ENCODE data around the gene RBCK1. TPM values are rescaled to one million over a fixed set of nuclear protein-coding genes. Genes with fewer than 3 reads are reported as not detected.

Gene RBCK1
- total and polyA plus RNA-seq, 5 donors = 42.1 to 52.4 (median 46.6) TPM

- H3K4me3 ChIP-seq (ENCODE audit: low read length) = no peak overlapping the region
- WGBS = 44% methylated on average over 3 of the region's 3 CpGs
- DNase-seq (no peak), ATAC-seq (no peak)
- H3K27ac ChIP-seq (ENCODE audit: low read length) = no peak overlapping the region
- H3K4me1 ChIP-seq (ENCODE audit: control insufficient read depth, insufficient read depth, low read length) = no peaks in the 10 kb centered on the region
- no peaks in the 10 kb centered on the region for H3K27me3 ChIP-seq (ENCODE audit: control insufficient read depth, insufficient read depth)
- H3K9me3 ChIP-seq (ENCODE audit: control insufficient read depth, low read length) = no peaks in the 10 kb centered on the region
- intact Hi-C loops (cut with DNase I) = loop anchor here in 3 of 4 donors (5.0 kb wide), 1 partner anchor 127 kb away; no protein-coding TSS in a partner anchor
Measured at GRCh38 chr20:478949-479429, 70.9 kb downstream of the RBCK1 start.

DNA sequence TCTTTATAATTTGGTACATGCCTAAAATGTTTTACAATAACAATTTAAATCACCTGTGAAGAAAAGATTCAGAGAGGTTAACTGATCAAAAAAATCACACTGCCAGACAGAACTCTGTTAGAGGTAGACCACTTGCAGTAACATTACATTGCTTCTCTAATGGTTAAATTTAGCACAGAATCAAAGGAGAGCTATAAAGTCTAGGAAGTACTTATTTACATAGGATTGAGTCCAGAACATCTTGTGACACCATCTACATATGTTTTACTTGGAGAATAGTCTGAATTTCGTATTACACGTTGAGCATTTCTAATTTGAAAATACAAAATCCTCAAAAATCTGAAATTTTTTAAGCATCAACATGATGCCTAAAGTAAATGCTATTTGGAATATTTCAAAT is 71.4 kb downstream of the RBCK1 start:
- Histone ChIP-seq H3K9me3 (ENCODE audit: control insufficient read depth, low read length) (no peaks in the 10 kb centered on the region), H3K4me3 (ENCODE audit: low read length) (no peak overlapping the region), H3K27me3 (ENCODE audit: control insufficient read depth, insufficient read depth) (no peaks in the 10 kb centered on the region), H3K27ac (ENCODE audit: low read length) (no peak overlapping the region), H3K4me1 (ENCODE audit: control insufficient read depth, insufficient read depth, low read length) (no peaks in the 10 kb centered on the region)
- ATAC-seq (no peak), DNase-seq (no peak)
- WGBS = 54% methylated on average over 2 of the region's 2 CpGs
- intact Hi-C loops (cut with DNase I) = loop anchor here in 3 of 4 donors (5.0 kb wide), 1 partner anchor 127 kb away; no protein-coding TSS in a partner anchor

- WGBS = 52% methylated on average over 3 of the region's 3 CpGs
- Histone ChIP-seq H3K9me3 (ENCODE audit: control insufficient read depth, low read length) (no peaks in the 10 kb centered on the region), H3K27me3 (ENCODE audit: control insufficient read depth, insufficient read depth) (no peaks in the 10 kb centered on the region), H3K27ac (ENCODE audit: low read length) (no peak overlapping the region), H3K4me1 (ENCODE audit: control insufficient read depth, insufficient read depth, low read length) (no peaks in the 10 kb centered on the region), H3K4me3 (ENCODE audit: low read length) (no peak overlapping the region)
- DNase-seq (no peak), ATAC-seq (no peak)
- intact Hi-C loops (cut with DNase I) = loop anchor here in 1 of 4 donors (2.0 kb wide), 1 partner anchor 125 kb away; no protein-coding TSS in a partner anchor
Measured at GRCh38 chr20:480044-480443, 71.9 kb downstream of the RBCK1 start.

- DNase-seq (no peak), ATAC-seq (no peak)
- Histone ChIP-seq H3K4me1 (ENCODE audit: control insufficient read depth, insufficient read depth, low read length) (no peaks in the 10 kb centered on the region), H3K4me3 (ENCODE audit: low read length) (no peak overlapping the region), H3K9me3 (ENCODE audit: control insufficient read depth, low read length) (no peaks in the 10 kb centered on the region), H3K27ac (ENCODE audit: low read length) (no peak overlapping the region), H3K27me3 (ENCODE audit: control insufficient read depth, insufficient read depth) (no peaks in the 10 kb centered on the region)
- 85% methylated on average over 1 of the region's 1 CpG for WGBS
- intact Hi-C loops (cut with DNase I) = loop anchor here in 1 of 4 donors (2.0 kb wide), 1 partner anchor 126 kb away; no protein-coding TSS in a partner anchor
Measured at GRCh38 chr20:481167-481566, 73.1 kb downstream of the RBCK1 start.

Other genes with a start within 250 kb of the RBCK1 start
- gene DEFB128, start 218.6 kb upstream of the RBCK1 start, total RNA-seq = not detected
- not detected for gene DEFB128, start 218.6 kb upstream of the RBCK1 start, polyA plus RNA-seq
- gene DEFB129, start 181.0 kb upstream of the RBCK1 start, total RNA-seq = not detected
- gene DEFB129, start 181.0 kb upstream of the RBCK1 start, polyA plus RNA-seq = not detected
- not detected for gene DEFB132, start 150.6 kb upstream of the RBCK1 start, total RNA-seq
- not detected for gene DEFB132, start 150.6 kb upstream of the RBCK1 start, polyA plus RNA-seq
- gene C20orf96, start 117.5 kb upstream of the RBCK1 start, total RNA-seq = 1 to 10 TPM; 4.8 to 9.1 (median 6.9) TPM
- gene C20orf96, start 117.5 kb upstream of the RBCK1 start, polyA plus RNA-seq = 4.2 TPM
- 10 to 100 TPM; 13.0 to 14.3 (median 13.9) TPM for gene ZCCHC3, start 110.7 kb upstream of the RBCK1 start, total RNA-seq
- gene ZCCHC3, start 110.7 kb upstream of the RBCK1 start, polyA plus RNA-seq = 10.5 TPM
- gene SOX12, start 82.7 kb upstream of the RBCK1 start, total RNA-seq = 10 to 100 TPM in 3 of 4 donors, 1 to 10 TPM in 1; 7.4 to 13.7 (median 11.8) TPM
- gene SOX12, start 82.7 kb upstream of the RBCK1 start, polyA plus RNA-seq = 5.1 TPM
- gene NRSN2, start 61.2 kb upstream of the RBCK1 start, total RNA-seq = 10 to 100 TPM; 24.5 to 30.9 (median 24.8) TPM
- 26.6 TPM for gene NRSN2, start 61.2 kb upstream of the RBCK1 start, polyA plus RNA-seq
- 1 to 10 TPM in 1 of 4 donors, under 1 TPM in 3; 0.49 to 2.1 (median 0.66) TPM for gene TRIB3, start 27.5 kb upstream of the RBCK1 start, total RNA-seq
- 1.0 TPM for gene TRIB3, start 27.5 kb upstream of the RBCK1 start, polyA plus RNA-seq
- 10 to 100 TPM; 24.3 to 26.5 (median 25.6) TPM for gene TBC1D20, start 54.2 kb downstream of the RBCK1 start, total RNA-seq
- 13.6 TPM for gene TBC1D20, start 54.2 kb downstream of the RBCK1 start, polyA plus RNA-seq
- 100 to 1,000 TPM; 105 to 118 (median 109) TPM for gene CSNK2A1, start 135.5 kb downstream of the RBCK1 start, total RNA-seq
- 36.8 TPM for gene CSNK2A1, start 135.5 kb downstream of the RBCK1 start, polyA plus RNA-seq
- gene TCF15, start 202.0 kb downstream of the RBCK1 start, total RNA-seq = 1 to 10 TPM; 4.0 to 9.3 (median 7.8) TPM
- 7.4 TPM for gene TCF15, start 202.0 kb downstream of the RBCK1 start, polyA plus RNA-seq
- gene SRXN1, start 244.9 kb downstream of the RBCK1 start, total RNA-seq = 10 to 100 TPM; 41.0 to 50.2 (median 44.1) TPM
- gene SRXN1, start 244.9 kb downstream of the RBCK1 start, polyA plus RNA-seq = 23.9 TPM

All from right cardiac atrium (tissue), 5 donors.